ENCODE data around the gene FBXL19. TPM values are rescaled to one million over a fixed set of nuclear protein-coding genes. Genes with fewer than 3 reads are reported as not detected.
"Not testable (repeated sequence)": the region's sequence is repeated elsewhere in the genome, so short reads cannot be mapped to it uniquely, and the experiment has no call there.

The FBXL19 gene
- total RNA-seq, 2 donors from 2014 or later: 21.9 to 44.8 TPM

DNA sequence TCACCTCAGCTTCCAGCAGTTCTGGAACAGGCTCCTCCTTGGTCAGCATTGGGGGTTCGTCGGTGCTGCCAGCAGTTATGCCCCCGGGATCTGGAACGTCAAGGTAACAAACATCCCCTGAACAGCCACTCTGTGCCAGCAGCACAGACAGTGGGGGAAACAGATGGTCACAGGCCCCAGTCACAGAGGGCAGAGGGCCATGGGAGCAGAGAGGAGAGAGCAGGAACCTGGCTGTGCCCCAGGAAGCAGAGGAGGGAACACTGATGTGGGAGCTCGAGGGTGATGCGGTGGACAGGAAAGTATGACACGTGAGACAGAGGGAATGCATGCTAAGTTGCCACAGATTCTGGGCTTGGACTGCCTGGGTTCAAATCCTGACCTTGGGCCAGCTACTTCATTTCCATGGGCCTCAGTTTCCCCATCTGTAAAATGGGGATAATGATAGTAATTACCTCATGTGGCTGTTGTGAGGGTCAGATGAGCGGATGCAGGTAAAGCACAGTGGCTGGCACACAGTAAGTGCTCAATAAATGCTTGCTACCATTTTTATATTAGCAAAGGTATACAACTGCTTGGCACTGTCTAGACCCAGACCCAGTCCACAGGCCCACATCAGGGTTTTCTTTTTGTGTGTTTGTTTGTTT lies 34.4 kb upstream of the FBXL19 start:
- no peaks in the 10 kb centered on the region for H3K4me1 ChIP-seq
- no peak overlapping the region for H3K27ac ChIP-seq
- H3K4me3 ChIP-seq: no peak overlapping the region
- DNase-seq: no peak
- H3K9ac ChIP-seq (ENCODE audit: low read depth in 2 of 2, low read length in 2 of 2): no peak overlapping the region
- peaks cover 8% of the 10 kb centered on the region for H3K36me3 ChIP-seq
- H3K27me3 ChIP-seq: no peaks in the 10 kb centered on the region
- intact Hi-C loops (cut with DNase I): no loop called here
- H3K9me3 ChIP-seq: no peaks in the 10 kb centered on the region
- TF ChIP-seq, protein P1, sequence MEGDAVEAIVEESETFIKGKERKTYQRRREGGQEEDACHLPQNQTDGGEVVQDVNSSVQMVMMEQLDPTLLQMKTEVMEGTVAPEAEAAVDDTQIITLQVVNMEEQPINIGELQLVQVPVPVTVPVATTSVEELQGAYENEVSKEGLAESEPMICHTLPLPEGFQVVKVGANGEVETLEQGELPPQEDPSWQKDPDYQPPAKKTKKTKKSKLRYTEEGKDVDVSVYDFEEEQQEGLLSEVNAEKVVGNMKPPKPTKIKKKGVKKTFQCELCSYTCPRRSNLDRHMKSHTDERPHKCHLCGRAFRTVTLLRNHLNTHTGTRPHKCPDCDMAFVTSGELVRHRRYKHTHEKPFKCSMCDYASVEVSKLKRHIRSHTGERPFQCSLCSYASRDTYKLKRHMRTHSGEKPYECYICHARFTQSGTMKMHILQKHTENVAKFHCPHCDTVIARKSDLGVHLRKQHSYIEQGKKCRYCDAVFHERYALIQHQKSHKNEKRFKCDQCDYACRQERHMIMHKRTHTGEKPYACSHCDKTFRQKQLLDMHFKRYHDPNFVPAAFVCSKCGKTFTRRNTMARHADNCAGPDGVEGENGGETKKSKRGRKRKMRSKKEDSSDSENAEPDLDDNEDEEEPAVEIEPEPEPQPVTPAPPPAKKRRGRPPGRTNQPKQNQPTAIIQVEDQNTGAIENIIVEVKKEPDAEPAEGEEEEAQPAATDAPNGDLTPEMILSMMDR (IDR thresholded peaks at IDR 0.05): no peak

DNA sequence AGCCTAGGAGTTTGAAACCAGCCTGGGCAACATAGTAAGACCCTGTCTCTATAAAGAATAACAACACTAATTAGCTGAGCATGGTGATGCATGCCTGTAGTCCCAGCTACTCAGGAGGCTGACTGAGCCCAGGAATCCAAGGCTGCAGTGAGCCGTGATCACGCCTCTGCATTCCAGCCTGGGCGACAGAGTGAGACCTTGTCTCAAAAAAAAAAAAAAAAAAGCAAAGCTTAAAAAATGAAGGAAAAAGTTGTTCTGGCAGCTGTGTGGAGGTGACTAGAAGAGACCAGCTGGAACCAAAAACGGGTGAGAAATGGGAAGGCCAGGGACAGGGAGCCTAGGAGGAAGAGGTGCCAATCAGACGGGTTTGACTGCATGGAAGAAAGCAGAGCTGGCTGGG lies 33.7 kb upstream of the FBXL19 start:
- Histone ChIP-seq H3K36me3 (peaks cover 8% of the 10 kb centered on the region), H3K9me3 (no peaks in the 10 kb centered on the region)

DNA sequence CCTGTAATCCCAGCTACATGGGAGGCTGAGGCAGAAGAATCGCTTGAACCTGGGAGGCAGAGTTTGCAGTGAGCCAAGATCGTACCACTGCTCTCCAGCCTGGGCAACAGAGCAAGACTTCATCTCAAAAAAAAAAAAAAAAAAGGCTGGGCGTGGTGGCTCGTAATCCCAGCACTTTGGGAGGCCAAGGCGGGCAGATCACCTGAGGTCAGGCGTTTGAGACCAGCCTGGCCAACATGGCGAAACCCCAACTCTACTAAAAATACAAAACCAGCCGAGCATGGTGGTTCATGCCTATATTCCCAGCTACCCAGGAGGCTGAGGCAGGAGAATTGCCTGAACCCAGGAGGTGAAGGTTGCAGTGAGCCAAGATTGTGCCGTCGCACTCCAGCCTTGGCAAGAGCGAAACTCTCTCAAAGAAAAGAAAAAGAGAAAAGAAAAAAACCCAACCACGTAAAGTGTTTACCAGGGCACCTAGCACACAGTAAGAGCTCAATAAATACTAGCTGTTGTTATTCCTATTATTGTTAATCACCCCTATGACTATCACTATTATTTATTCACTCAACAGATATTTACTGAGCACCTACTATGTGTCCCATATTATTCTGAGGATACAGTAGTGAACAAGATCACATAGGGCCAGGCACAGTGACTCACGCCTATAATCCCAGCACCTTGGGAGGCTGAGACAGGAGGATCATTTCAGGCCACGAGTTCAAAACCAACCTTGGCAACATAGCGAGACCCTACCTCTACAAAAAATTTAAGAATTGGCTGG lies 32.1 kb upstream of the FBXL19 start:
- H3K4me1 ChIP-seq; DNase-seq; H3K27ac ChIP-seq; intact Hi-C loops (cut with DNase I); H3K9me3 ChIP-seq; H3K9ac ChIP-seq (ENCODE audit: low read depth in 2 of 2, low read length in 2 of 2); H3K27me3 ChIP-seq; H3K4me3 ChIP-seq; H3K36me3 ChIP-seq: not testable (repeated sequence)

More for the DNA sequence above, 33.7 kb upstream of the FBXL19 start:
- DNase-seq: no peak
- no peak overlapping the region for H3K9ac ChIP-seq (ENCODE audit: low read depth in 2 of 2, low read length in 2 of 2)
- TF ChIP-seq, protein P1 (IDR thresholded peaks at IDR 0.05): no peak
- no peaks in the 10 kb centered on the region for H3K27me3 ChIP-seq
- H3K27ac ChIP-seq: no peak overlapping the region
- intact Hi-C loops (cut with DNase I): no loop called here
- H3K4me1 ChIP-seq: peaks cover 3% of the 10 kb centered on the region
- H3K4me3 ChIP-seq: no peak overlapping the region

DNA sequence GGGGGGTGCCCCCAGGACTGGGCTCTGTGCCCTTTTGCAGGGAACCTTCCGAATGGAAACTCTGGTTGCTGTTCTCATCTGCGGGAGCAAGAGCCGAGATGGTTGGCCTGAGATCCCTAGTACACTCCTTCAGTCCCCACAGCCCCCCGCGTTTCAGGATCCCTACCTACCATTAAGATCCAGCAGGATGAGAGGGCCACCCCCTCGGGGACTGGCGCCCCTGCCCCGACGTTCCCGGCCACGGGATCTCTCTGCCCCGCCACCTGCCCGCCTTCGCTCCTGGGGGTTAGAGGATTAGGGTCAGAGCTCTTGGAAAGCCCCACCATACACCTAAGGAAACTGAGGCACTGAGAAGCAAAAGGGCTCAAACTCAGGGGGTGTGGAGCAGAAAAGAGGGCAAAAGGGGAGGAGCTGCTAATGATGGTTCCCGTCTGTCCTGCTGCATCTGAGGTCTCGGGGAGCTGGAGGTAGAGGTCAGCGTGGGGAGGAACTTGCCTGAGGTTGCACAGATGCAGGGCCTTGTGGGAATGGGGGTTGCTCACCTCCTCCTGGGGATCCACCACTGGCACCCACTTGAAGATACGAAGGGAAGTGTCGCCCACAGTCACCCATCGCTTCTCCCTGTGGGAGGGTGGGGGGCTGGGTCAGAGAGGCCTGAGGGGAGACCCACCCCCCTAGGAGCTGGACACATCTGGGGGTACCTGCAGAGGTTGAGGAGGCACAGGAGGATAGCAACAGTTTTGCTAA lies 30.5 kb upstream of the FBXL19 start:
- intact Hi-C loops (cut with DNase I): no loop called here
- Histone ChIP-seq H3K27ac (no peak overlapping the region), H3K27me3 (no peaks in the 10 kb centered on the region), H3K4me3 (peak overlapping the region; percentile 85), H3K9ac (ENCODE audit: low read depth in 2 of 2, low read length in 2 of 2) (peak overlapping the region; percentile 93 to 99), H3K9me3 (no peaks in the 10 kb centered on the region), H3K36me3 (no peaks in the 10 kb centered on the region), H3K4me1 (peaks cover 9% of the 10 kb centered on the region)
- TF ChIP-seq, protein P1 (IDR thresholded peaks at IDR 0.05): no peak
- DNase-seq: no peak

DNA sequence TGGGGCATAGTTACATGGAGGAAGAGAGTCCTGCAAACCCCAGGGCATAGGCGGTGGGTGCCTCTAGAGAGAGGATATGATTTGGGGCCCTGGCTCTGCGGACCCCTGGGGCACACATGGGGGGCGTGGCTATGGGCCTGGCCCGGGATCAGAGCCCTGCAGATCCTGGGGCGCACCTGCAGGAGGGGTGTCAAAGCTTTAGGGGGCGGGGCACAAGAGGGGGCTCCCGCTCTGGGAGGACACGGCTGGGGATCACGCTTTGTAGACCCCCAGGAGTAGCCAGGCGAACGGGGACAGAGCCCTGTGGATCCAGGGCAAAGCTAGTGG lies 30.0 kb upstream of the FBXL19 start:
- DNase-seq: peak; percentile 36
- Histone ChIP-seq H3K4me1 (peaks cover 9% of the 10 kb centered on the region), H3K27ac (peak overlapping the region; percentile 85), H3K36me3 (no peaks in the 10 kb centered on the region), H3K27me3 (no peaks in the 10 kb centered on the region), H3K9ac (ENCODE audit: low read depth in 2 of 2, low read length in 2 of 2) (peak overlapping the region; percentile 93 to 99), H3K4me3 (peak overlapping the region; percentile 85), H3K9me3 (no peaks in the 10 kb centered on the region)
- intact Hi-C loops (cut with DNase I): no loop called here
- TF ChIP-seq, protein P1 (IDR thresholded peaks at IDR 0.05): no peak

Measured in colonic mucosa (tissue), 4 donors.